CD14-positive monocyte (primary cell): ENCODE data around the gene OXGR1. TPM values are rescaled to one million over a fixed set of nuclear protein-coding genes. Genes with fewer than 3 reads are reported as not detected.

ENCODE experiments used
- DNase-seq, 3 donors: peaks; one replicate each; pipeline ENCODE4 v3.0.0-alpha.2; 2011 to 2022
- H2AFZ ChIP-seq: 2 replicates; pipeline ENCODE4 v1.6.0; 2012; ENCODE audit warnings: mild to moderate bottlenecking, low read depth, low read length, inconsistent platforms; ENCODE audit not compliant: insufficient read depth, poor library complexity, severe bottlenecking
- H3K27ac ChIP-seq, 2 donors: 1 replicate in 1 of 2; 2 replicates in 1 of 2; pipeline ENCODE4 v1.5.1; 2012 to 2013; ENCODE audit warnings: low read length in 2 of 2, control low read depth in 1 of 2, inconsistent platforms in 1 of 2, low read depth in 1 of 2, mild to moderate bottlenecking in 1 of 2
- H3K27me3 ChIP-seq, 2 donors: one replicate each; pipeline versions ENCODE4 v1.6.0 to v1.6.1; 2011 to 2013; ENCODE audit warnings: low read length in 2 of 2; ENCODE audit not compliant: control insufficient read depth in 2 of 2, insufficient read depth in 2 of 2
- H3K36me3 ChIP-seq, 2 donors: replicated peaks in 1 of 2; 1 replicate in 1 of 2; 2 replicates in 1 of 2; pipeline versions ENCODE4 v1.5.1 to v1.6.1; 2012 to 2013; ENCODE audit warnings: low read length in 2 of 2, control low read depth in 1 of 2, inconsistent platforms in 1 of 2, mild to moderate bottlenecking in 1 of 2; ENCODE audit not compliant: insufficient read depth in 2 of 2, control insufficient read depth in 1 of 2
- H3K4me1 ChIP-seq, 2 donors: 1 replicate in 1 of 2; 2 replicates in 1 of 2; pipeline versions ENCODE4 v1.5.1 to v1.6.1; 2012 to 2013; ENCODE audit warnings: low read length in 2 of 2, control low read depth in 1 of 2, inconsistent platforms in 1 of 2, mild to moderate bottlenecking in 1 of 2, moderate library complexity in 1 of 2; ENCODE audit not compliant: insufficient read depth in 2 of 2, control insufficient read depth in 1 of 2
- H3K4me2 ChIP-seq: replicated peaks from 2 replicates; pipeline ENCODE3; 2012; ENCODE audit warnings: low read length, moderate library complexity, mild to moderate bottlenecking; ENCODE audit not compliant: poor library complexity, severe bottlenecking; ENCODE audit errors: extremely low read depth
- H3K4me3 ChIP-seq, 3 experiments: fragments of 200-600 bp in 1 of 3; sonication (generic) in 1 of 3; replicated peaks in 1 of 3; 1 replicate in 2 of 3; 2 replicates in 1 of 3; pipeline ENCODE4 v1.5.1; 2011 to 2013; ENCODE audit warnings: low read length in 3 of 3, mild to moderate bottlenecking in 3 of 3, control low read depth in 2 of 3, low read depth in 2 of 3, inconsistent platforms in 1 of 3, moderate library complexity in 1 of 3
- H3K79me2 ChIP-seq: 2 replicates; pipeline ENCODE4 v1.6.0; 2012; ENCODE audit warnings: mild to moderate bottlenecking, control low read depth, inconsistent platforms, low read length, moderate library complexity; ENCODE audit not compliant: insufficient read depth
- H3K9ac ChIP-seq: 2 replicates; pipeline ENCODE4 v1.6.0; 2017; ENCODE audit warnings: low read length, mild to moderate bottlenecking; ENCODE audit not compliant: insufficient read depth, poor library complexity, severe bottlenecking
- H3K9me3 ChIP-seq, 2 donors: replicated peaks in 1 of 2; 1 replicate in 1 of 2; 2 replicates in 1 of 2; pipeline versions ENCODE4 v1.5.1 to v1.6.1; 2012 to 2013; ENCODE audit warnings: low read length in 2 of 2, control low read depth in 1 of 2; ENCODE audit not compliant: control insufficient read depth in 1 of 2, insufficient read depth in 1 of 2
- H4K20me1 ChIP-seq: 2 replicates; pipeline ENCODE4 v1.6.0; 2012; ENCODE audit warnings: mild to moderate bottlenecking, low read length, control low read depth, moderate library complexity; ENCODE audit not compliant: insufficient read depth
- H3K27ac Mint-ChIP-seq, 7 donors: one replicate each; pipeline ENCODE4 v1.8.0; 2020; ENCODE audit warnings: mild to moderate bottlenecking in 7 of 7, mixed read lengths in 7 of 7, moderate library complexity in 6 of 7, inconsistent platforms in 2 of 7
- H3K27me3 Mint-ChIP-seq, 3 donors: one replicate each; pipeline ENCODE4 v1.8.0; 2021 to 2022; ENCODE audit warnings: low read depth in 3 of 3, mild to moderate bottlenecking in 3 of 3, mixed read lengths in 3 of 3, moderate library complexity in 3 of 3, inconsistent platforms in 1 of 3
- H3K36me3 Mint-ChIP-seq, 2 donors: one replicate each; pipeline ENCODE4 v1.8.0; 2020; ENCODE audit warnings: mixed read lengths in 2 of 2, inconsistent platforms in 1 of 2, mild to moderate bottlenecking in 1 of 2
- H3K4me1 Mint-ChIP-seq: one replicate; pipeline ENCODE4 v1.8.0; 2020; ENCODE audit warnings: mild to moderate bottlenecking, mixed read lengths
- H3K4me3 Mint-ChIP-seq, 2 donors: one replicate each; pipeline ENCODE4 v1.8.0; 2020; ENCODE audit warnings: mild to moderate bottlenecking in 2 of 2, mixed read lengths in 2 of 2, moderate library complexity in 1 of 2
- H3K9me3 Mint-ChIP-seq, 7 donors: one replicate each; pipeline ENCODE4 v1.8.0; 2020 to 2022; ENCODE audit warnings: mixed read lengths in 7 of 7, mild to moderate bottlenecking in 6 of 7, moderate library complexity in 6 of 7, inconsistent platforms in 2 of 7
- WGBS: methylation state at CpG from one replicate; pipeline ENCODE4 v1.1.5; 2013; ENCODE audit warnings: missing lambda C conversion rate; ENCODE audit not compliant: insufficient coverage; 5-methylcytosine and 5-hydroxymethylcytosine counted together
- intact Hi-C, 2 donors: fragments of 100-400 bp; cut with micrococcal nuclease; formaldehyde crosslinking; loops; one replicate each; pipeline versions ENCODE4 v1.15.0 to v1.15.1; 2023
- polyA plus RNA-seq, 3 donors: library from polyadenylated mRNA; depleted of rRNA in 1 of 3; unstranded in 2 of 3; stranded (reverse) in 1 of 3; fragments of 300-500 nt in 2 of 3; fragments of >200 nt in 1 of 3; fragmentation: Illumina TruSeq in 2 of 3; gene quantifications; 1 replicate in 2 of 3; 2 replicates in 1 of 3; pipeline ENCODE4 v1.2.3, GENCODE V29; 2012 to 2021
- TF ChIP-seq, protein P1 (sequence below): fragments of 200-600 bp; IDR thresholded peaks from one replicate; pipeline ENCODE4 v1.8.0; 2022; ENCODE audit warnings: antibody characterized with exemption, mild to moderate bottlenecking

The OXGR1 gene
- polyA plus RNA-seq, 3 donors, result 0.22 to 0.27 TPM; not detected in 1

GRCh38 chr13:96947343-96947910 is 46.8 kb downstream of the OXGR1 start:
- H3K4me1 ChIP-seq, result no peaks in the 10 kb centered on the region
- H2AFZ ChIP-seq, result no peak overlapping the region
- H4K20me1 ChIP-seq, result no peaks in the 10 kb centered on the region
- Mint-ChIP-seq H3K4me3 (no peak overlapping the region), H3K27me3 (peaks cover 0 to 6% (median 5%) of the 10 kb centered on the region in 3 donors), H3K4me1 (no peaks in the 10 kb centered on the region), H3K9me3 (peaks cover 9 to 20% (median 12%) of the 10 kb centered on the region in 7 donors), H3K36me3 (no peaks in the 10 kb centered on the region), H3K27ac (no peak overlapping the region)
- TF ChIP-seq, protein P1, sequence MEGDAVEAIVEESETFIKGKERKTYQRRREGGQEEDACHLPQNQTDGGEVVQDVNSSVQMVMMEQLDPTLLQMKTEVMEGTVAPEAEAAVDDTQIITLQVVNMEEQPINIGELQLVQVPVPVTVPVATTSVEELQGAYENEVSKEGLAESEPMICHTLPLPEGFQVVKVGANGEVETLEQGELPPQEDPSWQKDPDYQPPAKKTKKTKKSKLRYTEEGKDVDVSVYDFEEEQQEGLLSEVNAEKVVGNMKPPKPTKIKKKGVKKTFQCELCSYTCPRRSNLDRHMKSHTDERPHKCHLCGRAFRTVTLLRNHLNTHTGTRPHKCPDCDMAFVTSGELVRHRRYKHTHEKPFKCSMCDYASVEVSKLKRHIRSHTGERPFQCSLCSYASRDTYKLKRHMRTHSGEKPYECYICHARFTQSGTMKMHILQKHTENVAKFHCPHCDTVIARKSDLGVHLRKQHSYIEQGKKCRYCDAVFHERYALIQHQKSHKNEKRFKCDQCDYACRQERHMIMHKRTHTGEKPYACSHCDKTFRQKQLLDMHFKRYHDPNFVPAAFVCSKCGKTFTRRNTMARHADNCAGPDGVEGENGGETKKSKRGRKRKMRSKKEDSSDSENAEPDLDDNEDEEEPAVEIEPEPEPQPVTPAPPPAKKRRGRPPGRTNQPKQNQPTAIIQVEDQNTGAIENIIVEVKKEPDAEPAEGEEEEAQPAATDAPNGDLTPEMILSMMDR, result no peak
- H3K4me2 ChIP-seq, result no peak overlapping the region
- intact Hi-C loops, result no loop called here
- no peak overlapping the region for H3K4me3 ChIP-seq
- WGBS, result 95% methylated on average over 25 of the region's 27 CpGs
- no peak overlapping the region for H3K27ac ChIP-seq
- no peaks in the 10 kb centered on the region for H3K79me2 ChIP-seq
- no peaks in the 10 kb centered on the region for H3K27me3 ChIP-seq
- H3K9me3 ChIP-seq, result peaks cover 0 to 17% of the 10 kb centered on the region in 2 donors
- no peaks in the 10 kb centered on the region for H3K36me3 ChIP-seq
- H3K9ac ChIP-seq, result no peak overlapping the region
- no peak for DNase-seq

DNA sequence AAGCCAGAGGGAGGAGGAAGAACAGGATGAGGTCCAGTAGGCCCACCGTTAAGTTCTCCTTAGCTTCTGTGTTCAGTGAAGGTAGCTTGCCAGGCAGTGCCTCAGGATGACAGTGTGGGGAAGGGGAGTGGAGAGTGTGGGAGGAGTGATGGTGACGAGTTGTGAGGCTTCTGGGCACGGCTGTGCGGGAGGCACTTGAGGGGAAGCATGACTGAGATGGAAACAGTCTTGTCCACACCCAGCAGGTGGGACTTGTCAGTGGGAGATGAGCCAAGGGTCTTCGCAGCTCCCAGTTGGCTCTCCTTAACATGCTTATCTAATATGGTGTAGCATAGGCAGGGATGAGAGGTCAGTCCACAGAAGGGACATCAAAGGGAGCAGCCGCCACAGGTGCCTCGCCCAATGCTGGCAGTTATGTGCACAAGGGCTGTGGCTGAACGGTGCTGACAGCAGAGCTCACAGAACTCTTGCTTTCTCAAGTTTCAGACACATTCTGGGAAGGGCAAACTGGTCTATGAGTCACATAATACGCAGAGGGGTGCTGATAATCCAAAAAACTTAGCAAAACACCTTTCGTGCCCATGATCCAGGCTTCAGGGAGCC is 47.5 kb downstream of the OXGR1 start:
- Histone ChIP-seq H3K4me2 (no peak overlapping the region), H3K27me3 (no peaks in the 10 kb centered on the region), H3K27ac (no peak overlapping the region), H3K36me3 (no peaks in the 10 kb centered on the region), H4K20me1 (no peaks in the 10 kb centered on the region), H3K79me2 (no peaks in the 10 kb centered on the region), H3K4me1 (no peaks in the 10 kb centered on the region), H2AFZ (no peak overlapping the region), H3K9me3 (peaks cover 0 to 17% of the 10 kb centered on the region in 2 donors), H3K9ac (no peak overlapping the region), H3K4me3 (no peak overlapping the region)
- H3K4me3 Mint-ChIP-seq, result no peak overlapping the region
- no peak for DNase-seq
- H3K36me3 Mint-ChIP-seq, result no peaks in the 10 kb centered on the region
- TF ChIP-seq, protein P1, result no peak
- H3K9me3 Mint-ChIP-seq, result peaks cover 9 to 20% (median 12%) of the 10 kb centered on the region in 7 donors
- 91% methylated on average over 9 of the region's 10 CpGs for WGBS
- intact Hi-C loops, result no loop called here
- H3K27me3 Mint-ChIP-seq, result peaks cover 0 to 3% (median 2%) of the 10 kb centered on the region in 3 donors
- no peak overlapping the region for H3K27ac Mint-ChIP-seq
- H3K4me1 Mint-ChIP-seq, result no peaks in the 10 kb centered on the region
